Skeletal muscle satellite cell (primary cell): Measurements from ENCODE around the gene KCNB1.

Experiments used
- H3K27me3 ChIP-seq: 2 replicates; pipeline ENCODE4 v1.7.0; 2013; ENCODE audit warnings: low read length; ENCODE audit not compliant: control insufficient read depth, insufficient read depth
- H3K36me3 ChIP-seq: 2 replicates; pipeline ENCODE4 v1.7.0; 2013; ENCODE audit warnings: mild to moderate bottlenecking, control low read depth, low read length; ENCODE audit not compliant: insufficient read depth
- H3K4me1 ChIP-seq: 2 replicates; pipeline ENCODE4 v1.7.0; 2013; ENCODE audit warnings: low read length; ENCODE audit not compliant: control insufficient read depth, insufficient read depth
- H3K4me2 ChIP-seq: 2 replicates; pipeline ENCODE4 v1.7.0; 2013; ENCODE audit warnings: mild to moderate bottlenecking, low read length
- H3K4me3 ChIP-seq: 2 replicates; pipeline ENCODE4 v1.7.0; 2013; ENCODE audit warnings: low read length
- H3K9ac ChIP-seq: 2 replicates; pipeline ENCODE4 v1.7.0; 2013; ENCODE audit warnings: mild to moderate bottlenecking, low read depth, low read length, moderate library complexity
- H3K9me3 ChIP-seq: replicated peaks from 2 replicates; pipeline ENCODE4 v1.7.0; 2013; ENCODE audit warnings: mild to moderate bottlenecking, control low read depth, low read length

The KCNB1 gene

GRCh38 chr20:49450281-49450721 lies 32.2 kb downstream of the KCNB1 start:
- Histone ChIP-seq H3K36me3 (no peaks in the 10 kb centered on the region), H3K9ac (no peak overlapping the region), H3K4me2 (no peak overlapping the region), H3K9me3 (no peaks in the 10 kb centered on the region), H3K4me3 (no peak overlapping the region), H3K27me3 (peaks cover 41% of the 10 kb centered on the region), H3K4me1 (peaks cover 8% of the 10 kb centered on the region)

GRCh38 chr20:49448917-49449316 lies 33.6 kb downstream of the KCNB1 start:
- no peaks in the 10 kb centered on the region for H3K36me3 ChIP-seq
- H3K4me1 ChIP-seq, result peaks cover 8% of the 10 kb centered on the region
- H3K27me3 ChIP-seq, result peaks cover 49% of the 10 kb centered on the region
- H3K9ac ChIP-seq, result no peak overlapping the region
- H3K4me3 ChIP-seq, result no peak overlapping the region
- no peak overlapping the region for H3K4me2 ChIP-seq
- H3K9me3 ChIP-seq, result no peaks in the 10 kb centered on the region

DNA sequence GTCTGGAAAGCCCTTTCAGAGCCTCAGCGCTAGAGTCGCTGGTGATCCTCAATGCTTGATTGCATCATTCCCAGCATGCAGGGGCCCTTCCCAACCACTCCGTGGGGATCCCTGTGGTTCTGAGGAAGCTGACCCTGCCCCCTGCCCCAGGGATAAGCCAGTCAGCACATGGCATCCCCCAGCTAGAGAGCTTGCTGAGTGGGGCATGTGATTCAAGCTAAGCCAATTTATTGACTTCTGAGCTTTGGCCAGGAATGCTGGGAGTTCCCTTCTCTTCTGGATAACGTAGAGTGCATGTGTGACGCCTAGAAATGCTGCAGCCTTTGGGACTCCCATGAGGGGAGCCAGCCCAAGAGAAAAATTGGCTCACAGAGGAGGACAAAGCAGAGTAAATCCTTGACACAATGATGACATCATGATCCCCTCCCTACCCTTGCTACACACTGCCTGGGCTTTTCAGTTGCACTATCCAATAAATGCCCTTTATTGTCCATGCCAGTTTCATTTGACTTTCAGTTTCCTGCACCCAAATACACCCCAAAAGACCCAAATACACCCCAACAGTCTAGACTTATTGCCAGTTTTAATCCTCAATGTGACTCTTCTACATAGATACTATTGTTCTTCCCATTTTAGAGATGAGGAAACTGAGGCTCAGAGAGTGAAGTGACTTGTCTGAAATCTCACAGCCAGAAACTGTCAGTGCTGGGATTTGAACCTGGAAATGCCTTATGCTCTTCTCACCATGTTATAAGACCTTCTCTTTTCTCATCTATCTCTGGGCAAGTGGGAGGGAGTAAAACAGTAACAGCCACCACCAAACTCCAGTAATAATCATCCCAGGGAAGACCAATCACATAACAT lies 34.3 kb downstream of the KCNB1 start:
- Histone ChIP-seq H3K4me2 (no peak overlapping the region), H3K27me3 (peaks cover 45% of the 10 kb centered on the region), H3K4me3 (no peak overlapping the region), H3K9me3 (no peaks in the 10 kb centered on the region), H3K36me3 (no peaks in the 10 kb centered on the region), H3K9ac (no peak overlapping the region), H3K4me1 (peaks cover 8% of the 10 kb centered on the region)

DNA sequence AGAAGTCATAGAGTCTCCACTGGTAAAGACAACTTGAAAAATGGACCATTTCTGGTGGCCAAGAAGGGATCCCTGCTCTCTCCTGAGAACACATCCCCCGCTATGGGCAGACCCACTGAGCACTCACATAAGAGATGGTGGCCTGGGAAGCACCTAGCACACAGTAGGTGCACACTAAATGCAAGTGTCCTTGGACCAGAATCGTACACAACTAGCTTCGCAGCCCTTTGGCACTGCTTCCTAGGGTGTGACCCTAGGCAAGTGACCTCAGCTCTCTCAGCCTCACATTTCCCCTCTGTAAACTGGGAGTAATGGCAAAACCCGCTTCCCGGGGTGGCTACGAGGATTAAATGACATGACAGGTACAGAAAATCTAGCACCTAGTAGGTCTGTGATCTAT lies 35.1 kb downstream of the KCNB1 start:
- H3K36me3 ChIP-seq, result no peaks in the 10 kb centered on the region
- H3K9ac ChIP-seq, result no peak overlapping the region
- no peak overlapping the region for H3K4me3 ChIP-seq
- peaks cover 45% of the 10 kb centered on the region for H3K27me3 ChIP-seq
- no peaks in the 10 kb centered on the region for H3K9me3 ChIP-seq
- H3K4me2 ChIP-seq, result no peak overlapping the region
- peaks cover 6% of the 10 kb centered on the region for H3K4me1 ChIP-seq

DNA sequence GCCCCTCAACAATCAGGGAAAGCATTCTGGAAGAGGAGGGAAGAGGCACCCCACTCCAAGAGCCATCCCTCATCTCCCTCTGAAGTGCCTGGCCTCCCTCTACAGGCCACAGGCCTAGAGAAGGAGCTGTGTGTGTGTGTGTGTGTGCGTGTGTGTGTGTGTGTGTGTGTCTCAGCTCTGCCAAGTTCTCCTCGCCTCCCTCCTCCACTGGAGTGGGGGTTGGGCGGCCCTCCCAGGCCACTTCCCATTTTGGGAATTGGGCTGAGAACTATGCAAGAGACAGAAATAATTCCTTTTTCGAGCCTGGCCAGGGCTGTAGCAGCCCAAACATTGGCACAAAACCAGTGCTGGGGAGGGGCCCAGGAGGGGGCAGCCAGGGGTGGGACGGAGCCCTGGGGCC lies 35.7 kb downstream of the KCNB1 start:
- peaks cover under 1% of the 10 kb centered on the region for H3K4me1 ChIP-seq
- no peak overlapping the region for H3K4me2 ChIP-seq
- no peak overlapping the region for H3K9ac ChIP-seq
- no peak overlapping the region for H3K4me3 ChIP-seq
- H3K9me3 ChIP-seq, result no peaks in the 10 kb centered on the region
- H3K27me3 ChIP-seq, result peaks cover 48% of the 10 kb centered on the region
- no peaks in the 10 kb centered on the region for H3K36me3 ChIP-seq

DNA sequence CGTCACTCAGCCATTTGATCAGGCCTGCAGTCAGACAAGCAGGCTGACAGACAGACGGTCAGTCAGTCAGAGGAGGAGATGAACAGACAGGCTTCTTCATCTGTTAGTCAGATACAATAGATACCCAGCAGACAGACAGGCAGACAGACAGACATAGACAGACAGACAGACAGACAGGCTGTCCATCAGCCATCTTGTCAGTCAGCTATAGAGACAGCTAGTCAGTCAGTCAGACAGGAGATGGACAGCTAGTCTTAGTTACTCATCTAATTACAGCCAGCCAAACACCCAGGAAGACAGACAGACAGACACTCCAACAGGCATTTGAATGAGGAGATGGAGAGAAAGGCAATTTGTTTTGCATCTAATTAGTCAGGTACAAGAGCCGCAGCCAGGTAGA lies 36.4 kb downstream of the KCNB1 start:
- no peak overlapping the region for H3K4me2 ChIP-seq
- H3K36me3 ChIP-seq, result no peaks in the 10 kb centered on the region
- no peaks in the 10 kb centered on the region for H3K9me3 ChIP-seq
- no peak overlapping the region for H3K9ac ChIP-seq
- no peaks in the 10 kb centered on the region for H3K4me1 ChIP-seq
- peaks cover 47% of the 10 kb centered on the region for H3K27me3 ChIP-seq
- no peak overlapping the region for H3K4me3 ChIP-seq

GRCh38 chr20:49445176-49445575 lies 37.3 kb downstream of the KCNB1 start:
- H3K4me1 ChIP-seq, result no peaks in the 10 kb centered on the region
- H3K9me3 ChIP-seq, result no peaks in the 10 kb centered on the region
- H3K9ac ChIP-seq, result no peak overlapping the region
- H3K4me2 ChIP-seq, result no peak overlapping the region
- H3K36me3 ChIP-seq, result no peaks in the 10 kb centered on the region
- peaks cover 45% of the 10 kb centered on the region for H3K27me3 ChIP-seq
- no peak overlapping the region for H3K4me3 ChIP-seq

DNA sequence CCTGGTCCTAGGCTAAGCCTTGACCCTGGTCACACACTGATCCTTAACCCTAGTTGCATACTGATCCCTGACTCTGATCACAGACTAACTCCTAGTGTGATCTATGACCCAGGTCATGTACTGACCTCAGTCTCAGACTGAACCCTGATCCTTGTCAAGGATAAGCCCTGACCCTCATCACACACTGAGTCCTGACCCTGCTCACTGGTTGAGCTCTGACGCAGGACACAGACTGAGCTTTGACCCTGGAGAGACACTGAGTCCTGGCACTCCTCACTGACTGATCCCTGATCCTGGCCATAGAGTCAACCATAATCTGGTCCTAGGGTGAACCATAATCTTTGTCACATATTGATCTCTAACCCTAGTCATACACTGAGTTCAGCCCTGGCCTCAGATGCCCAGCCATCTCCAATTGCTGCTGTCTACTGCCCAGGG lies 37.9 kb downstream of the KCNB1 start:
- Histone ChIP-seq H3K4me3 (no peak overlapping the region), H3K4me1 (no peaks in the 10 kb centered on the region), H3K9ac (no peak overlapping the region), H3K4me2 (no peak overlapping the region), H3K9me3 (no peaks in the 10 kb centered on the region), H3K36me3 (no peaks in the 10 kb centered on the region), H3K27me3 (peaks cover 47% of the 10 kb centered on the region)

- no peaks in the 10 kb centered on the region for H3K4me1 ChIP-seq
- no peaks in the 10 kb centered on the region for H3K9me3 ChIP-seq
- peaks cover 19% of the 10 kb centered on the region for H3K27me3 ChIP-seq
- no peak overlapping the region for H3K9ac ChIP-seq
- H3K4me3 ChIP-seq, result no peak overlapping the region
- H3K36me3 ChIP-seq, result no peaks in the 10 kb centered on the region
- H3K4me2 ChIP-seq, result no peak overlapping the region
These were observed 45.4 kb downstream of the KCNB1 start for GRCh38 chr20:49437057-49437456.

GRCh38 chr20:49435639-49436038 lies 46.8 kb downstream of the KCNB1 start:
- H3K4me1 ChIP-seq, result no peaks in the 10 kb centered on the region
- no peaks in the 10 kb centered on the region for H3K36me3 ChIP-seq
- no peak overlapping the region for H3K4me3 ChIP-seq
- H3K4me2 ChIP-seq, result no peak overlapping the region
- H3K9me3 ChIP-seq, result no peaks in the 10 kb centered on the region
- peaks cover 23% of the 10 kb centered on the region for H3K27me3 ChIP-seq
- no peak overlapping the region for H3K9ac ChIP-seq

DNA sequence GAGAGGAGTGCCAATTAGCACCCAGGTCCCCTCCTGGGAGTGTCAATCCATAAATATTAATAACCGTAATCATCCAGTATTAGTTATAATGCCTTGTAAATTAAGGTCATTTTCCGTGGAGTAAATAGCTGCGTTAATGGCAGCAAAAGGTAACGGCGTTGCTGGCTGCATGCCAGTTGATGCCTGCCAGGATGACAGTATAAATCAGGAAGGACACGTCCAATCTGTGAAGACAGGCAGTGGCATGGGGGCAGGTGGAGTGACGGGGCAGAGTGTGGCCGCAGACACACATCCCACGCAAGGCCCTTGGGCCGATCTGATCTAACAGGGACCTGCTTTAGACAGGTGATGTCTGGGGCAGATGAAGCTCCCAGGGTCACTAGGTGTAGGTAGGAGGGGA lies 49.1 kb downstream of the KCNB1 start:
- Histone ChIP-seq H3K9ac (no peak overlapping the region), H3K4me1 (no peaks in the 10 kb centered on the region), H3K4me2 (no peak overlapping the region), H3K4me3 (no peak overlapping the region), H3K9me3 (no peaks in the 10 kb centered on the region), H3K27me3 (peaks cover 28% of the 10 kb centered on the region), H3K36me3 (no peaks in the 10 kb centered on the region)

DNA sequence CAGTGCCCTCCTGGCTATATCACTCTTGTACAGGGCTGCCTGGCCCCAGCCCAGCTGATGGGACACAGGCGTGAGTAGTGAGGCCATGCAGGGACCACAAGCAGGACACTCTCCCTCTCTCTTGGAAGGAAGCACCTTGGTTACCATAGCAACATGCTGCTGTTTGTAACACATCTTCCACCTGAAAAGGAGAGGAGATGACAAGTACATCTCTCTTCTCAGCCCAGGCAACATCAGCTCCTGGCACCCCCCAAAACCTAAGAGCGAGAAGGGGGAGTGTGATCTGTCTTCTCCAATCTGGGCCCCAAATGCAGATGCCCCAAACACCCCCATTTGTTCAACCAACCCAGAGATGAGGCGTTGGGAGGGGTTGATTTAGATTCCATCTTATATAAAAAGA lies 49.9 kb downstream of the KCNB1 start:
- Histone ChIP-seq H3K36me3 (no peaks in the 10 kb centered on the region), H3K4me2 (no peak overlapping the region), H3K9ac (no peak overlapping the region), H3K9me3 (no peaks in the 10 kb centered on the region), H3K4me1 (no peaks in the 10 kb centered on the region), H3K27me3 (peaks cover 34% of the 10 kb centered on the region), H3K4me3 (no peak overlapping the region)
